ENCODE measurements around the gene SIRT6.
"Not testable (repeated sequence)": the region's sequence is repeated elsewhere in the genome, so short reads cannot be mapped to it uniquely, and the experiment has no call there.

The SIRT6 gene

DNA sequence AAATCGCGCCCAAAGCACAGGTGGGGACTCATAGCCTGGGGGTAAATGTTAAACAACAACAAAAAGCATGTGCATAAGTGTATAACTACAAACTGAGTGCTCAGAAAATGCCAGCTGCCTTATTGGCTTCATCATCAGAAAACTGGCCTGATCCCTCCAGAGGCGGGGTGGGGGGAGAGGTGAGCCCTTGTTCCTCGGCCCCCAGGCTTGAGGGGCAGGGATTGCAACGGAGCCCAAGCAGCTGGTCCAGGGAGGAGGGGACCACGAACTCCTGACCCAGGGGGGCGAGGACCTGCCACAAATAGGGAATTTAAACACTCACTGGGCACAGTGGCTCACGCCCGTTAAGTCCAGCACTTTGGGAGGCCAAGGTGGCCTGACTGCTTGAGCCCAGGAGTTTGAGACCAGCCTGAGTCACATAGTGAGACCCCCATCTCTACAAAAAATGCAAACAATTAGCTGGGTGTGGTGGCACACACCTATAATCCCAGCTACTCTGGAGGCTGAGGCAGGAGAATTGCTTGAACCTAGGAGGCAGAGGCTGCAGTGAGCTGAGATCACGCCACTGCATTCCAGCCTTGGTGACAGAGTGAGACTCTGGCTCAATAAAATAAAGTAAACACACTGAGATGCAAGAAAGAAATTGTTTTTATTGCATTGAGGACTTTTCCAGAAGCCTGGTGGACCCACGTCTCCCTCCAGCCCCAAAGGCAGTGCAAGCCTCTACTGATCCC, 8.7 kb downstream of the SIRT6 start:
- no peak for DNase-seq

- DNase-seq = peak; percentile 71
These were observed 9.4 kb downstream of the SIRT6 start for GRCh38 chr19:4172861-4173473.

GRCh38 chr19:4171676-4172075, 10.7 kb downstream of the SIRT6 start:
- no peak for DNase-seq

GRCh38 chr19:4164262-4164661, 18.1 kb downstream of the SIRT6 start:
- no peak for DNase-seq

GRCh38 chr19:4161415-4162077, 20.8 kb downstream of the SIRT6 start:
- no peak for DNase-seq

DNA sequence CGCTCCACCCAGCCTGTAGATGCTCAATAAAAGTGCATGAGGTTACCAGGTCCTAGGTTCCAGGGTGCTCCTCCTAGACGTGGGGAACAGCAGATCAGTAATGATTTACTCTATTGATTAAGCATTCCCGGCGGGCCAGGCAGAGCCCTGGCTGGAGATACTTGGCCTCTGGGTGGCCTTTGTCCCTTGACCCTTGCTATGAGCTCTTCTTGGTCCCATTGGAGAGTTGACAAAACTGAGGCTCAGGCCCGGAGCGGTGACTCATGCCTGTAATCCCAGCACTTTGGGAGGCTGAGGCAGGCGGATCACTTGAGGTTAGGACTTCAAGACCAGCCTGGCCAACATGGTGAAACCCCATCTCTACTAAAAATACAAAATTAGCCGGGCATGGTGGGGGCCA, 24.4 kb downstream of the SIRT6 start:
- not testable (repeated sequence) for DNase-seq

DNA sequence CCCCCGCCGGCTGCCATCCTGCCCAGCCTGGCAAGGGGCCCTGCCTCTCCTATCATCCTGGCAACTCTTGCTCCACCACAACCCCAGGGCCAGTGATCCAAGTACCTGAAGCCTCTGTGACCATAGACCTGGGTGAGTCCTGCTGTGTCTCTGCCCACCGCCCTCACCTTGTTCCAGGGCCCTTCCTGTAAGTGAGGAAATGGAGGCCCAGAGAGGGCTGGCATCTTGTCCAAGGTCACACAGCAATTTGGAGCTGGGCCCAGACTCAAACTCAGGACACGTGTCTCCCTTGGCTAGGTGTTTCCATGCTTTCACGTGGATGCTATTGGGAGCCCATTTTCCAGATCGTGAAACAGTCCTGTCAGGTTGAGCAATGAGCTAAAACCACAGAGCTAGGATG, 25.2 kb downstream of the SIRT6 start:
- DNase-seq = no peak

DNA sequence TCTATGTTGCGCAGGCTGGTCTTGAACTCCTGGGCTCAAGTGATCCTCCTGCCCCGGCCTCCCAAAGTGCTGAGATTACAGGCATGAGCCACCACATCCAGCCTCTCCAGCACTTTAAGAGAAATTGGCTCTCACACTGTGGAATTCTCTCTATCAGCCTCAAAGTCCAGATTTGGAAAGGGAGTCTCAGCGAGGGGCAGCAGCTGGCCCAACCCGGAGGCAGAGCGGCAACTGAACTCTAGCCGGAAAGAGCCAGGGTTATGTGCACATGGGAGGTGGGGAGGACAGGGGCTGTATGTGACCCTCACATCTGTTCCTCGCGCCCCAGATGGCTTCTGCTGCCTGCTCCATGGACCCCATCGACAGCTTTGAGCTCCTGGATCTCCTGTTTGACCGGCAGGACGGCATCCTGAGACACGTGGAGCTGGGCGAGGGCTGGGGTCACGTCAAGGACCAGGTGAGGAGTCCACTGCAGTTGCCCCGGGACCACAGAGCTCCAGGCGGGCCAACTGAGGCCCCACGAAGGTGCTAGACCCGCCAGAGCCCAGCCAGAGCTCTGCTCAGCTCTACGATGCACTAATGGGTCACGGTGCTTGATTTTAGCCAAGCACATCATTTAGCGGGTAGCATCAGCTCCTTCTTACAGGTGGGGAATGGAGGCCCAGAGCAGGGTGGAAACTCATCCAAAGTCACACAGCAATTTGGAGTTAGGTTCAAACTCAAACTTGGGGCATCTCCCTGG, 27.6 kb downstream of the SIRT6 start:
- DNase-seq = no peak

- DNase-seq = no peak
These were observed 29.9 kb downstream of the SIRT6 start for GRCh38 chr19:4152241-4152998.

DNA sequence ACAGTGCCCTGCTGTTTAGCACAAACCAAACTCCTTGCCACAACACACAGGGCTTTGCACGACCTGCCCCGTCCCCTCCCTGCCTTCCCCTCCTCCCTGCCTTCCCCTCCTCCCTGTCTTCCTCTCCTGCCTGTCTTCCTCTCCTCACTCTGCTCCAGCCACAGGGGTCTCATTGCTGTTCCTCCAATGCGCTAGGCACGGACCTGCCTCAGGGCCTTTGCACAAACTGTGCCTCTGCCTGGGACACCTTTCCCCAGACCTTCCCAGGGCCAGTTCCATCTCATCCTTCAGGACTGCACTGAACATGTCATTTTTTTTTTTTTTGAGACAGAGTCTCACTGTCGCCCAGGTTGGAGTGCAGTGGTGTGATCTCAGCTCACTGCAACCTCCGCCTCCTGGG, 30.7 kb downstream of the SIRT6 start:
- no peak for DNase-seq

GRCh38 chr19:4149518-4150288, 32.7 kb downstream of the SIRT6 start:
- DNase-seq = no peak

DNA sequence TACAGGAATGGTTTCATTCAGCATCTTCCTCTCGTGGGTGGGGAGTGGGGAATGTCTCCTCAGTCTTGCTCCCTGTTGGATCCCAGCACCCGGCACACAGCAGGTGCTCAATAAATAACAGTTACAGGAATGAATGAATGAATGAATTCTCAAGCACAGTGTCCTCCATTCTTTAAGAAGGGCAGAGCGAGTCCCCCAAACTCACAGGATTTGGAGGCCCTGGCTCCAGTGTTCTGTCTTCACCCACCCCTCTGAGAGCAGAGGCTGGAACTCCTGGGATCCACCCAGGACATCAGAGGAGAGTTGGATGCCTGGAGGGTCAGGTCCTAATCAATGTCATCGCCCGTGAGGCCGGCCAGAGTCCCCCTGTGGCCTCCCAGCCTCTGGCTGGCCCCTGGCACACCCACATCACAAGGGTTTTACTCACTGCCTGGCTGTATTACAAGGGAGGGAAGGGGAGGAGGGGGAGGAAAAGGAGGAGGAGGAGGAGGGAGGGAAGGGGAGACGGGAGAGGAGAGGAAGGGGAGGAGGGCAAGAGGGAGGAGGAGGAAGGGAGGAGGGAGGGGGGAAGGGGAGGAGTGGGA, 37.6 kb downstream of the SIRT6 start:
- no peak for DNase-seq

DNA sequence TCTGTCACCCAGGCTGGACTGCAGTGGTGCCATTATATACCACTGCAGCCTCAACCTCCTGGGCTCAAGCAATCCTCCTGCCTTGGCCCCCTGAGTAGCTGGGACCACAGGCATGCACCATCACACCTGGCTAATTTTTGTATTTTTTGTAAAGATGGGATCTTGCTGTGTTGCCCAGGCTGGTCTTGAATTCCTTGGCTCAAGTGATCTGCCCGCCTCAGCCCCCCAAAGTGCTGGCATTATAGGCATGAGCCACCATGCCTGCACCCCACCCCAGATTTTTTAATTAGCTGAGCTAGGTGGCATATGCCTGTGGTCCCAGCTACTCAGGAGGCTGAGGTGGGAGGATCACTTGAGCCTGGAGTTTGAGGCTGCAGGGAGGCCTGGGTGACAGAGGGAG, 39.4 kb downstream of the SIRT6 start:
- not testable (repeated sequence) for DNase-seq

DNA sequence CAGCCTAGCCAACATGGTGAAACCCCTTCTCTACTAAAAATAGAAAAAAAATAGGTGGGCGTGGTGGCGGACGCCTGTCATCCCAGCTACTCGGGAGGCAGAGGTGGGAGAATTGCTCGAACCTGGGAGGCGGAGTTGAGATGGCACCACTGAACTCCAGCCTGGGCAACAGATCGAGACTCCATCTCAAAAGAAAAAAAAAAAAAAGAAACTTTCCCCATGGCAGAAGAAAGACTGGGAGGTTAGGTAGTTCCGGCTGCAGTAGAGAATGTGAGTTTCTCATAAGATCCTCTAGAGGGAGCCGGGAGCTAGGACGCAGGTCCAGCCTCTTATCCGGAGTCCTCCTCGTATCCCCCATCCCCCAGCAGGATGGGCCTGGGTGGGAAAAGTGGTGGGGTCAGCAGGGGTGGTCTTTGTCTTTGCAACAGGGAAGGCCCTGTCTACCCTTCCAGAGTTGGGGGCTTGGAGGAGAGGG, 42.1 kb downstream of the SIRT6 start:
- no peak for DNase-seq

- DNase-seq = peak; percentile 87
These were observed 42.6 kb downstream of the SIRT6 start for GRCh38 chr19:4139614-4140236.

DNA sequence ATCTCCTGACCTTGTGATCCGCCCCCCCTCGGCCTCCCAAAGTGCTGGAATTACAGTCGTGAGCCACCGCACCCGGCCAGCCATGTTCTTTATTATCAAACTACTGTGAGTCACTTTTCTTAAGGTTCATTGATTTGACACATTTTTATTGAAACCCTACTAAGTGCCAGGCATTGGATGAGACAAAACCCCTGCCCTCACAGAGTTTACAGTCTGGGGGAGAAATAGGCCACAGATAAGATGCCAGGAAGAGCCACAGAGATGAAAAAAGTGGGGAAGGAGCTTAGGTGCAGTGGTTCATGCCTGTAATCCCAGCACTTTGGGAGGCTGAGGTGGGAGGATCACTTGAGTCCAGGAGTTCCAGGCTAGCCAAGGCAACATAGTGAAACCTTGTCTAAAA, 43.9 kb downstream of the SIRT6 start:
- DNase-seq = no peak

DNA sequence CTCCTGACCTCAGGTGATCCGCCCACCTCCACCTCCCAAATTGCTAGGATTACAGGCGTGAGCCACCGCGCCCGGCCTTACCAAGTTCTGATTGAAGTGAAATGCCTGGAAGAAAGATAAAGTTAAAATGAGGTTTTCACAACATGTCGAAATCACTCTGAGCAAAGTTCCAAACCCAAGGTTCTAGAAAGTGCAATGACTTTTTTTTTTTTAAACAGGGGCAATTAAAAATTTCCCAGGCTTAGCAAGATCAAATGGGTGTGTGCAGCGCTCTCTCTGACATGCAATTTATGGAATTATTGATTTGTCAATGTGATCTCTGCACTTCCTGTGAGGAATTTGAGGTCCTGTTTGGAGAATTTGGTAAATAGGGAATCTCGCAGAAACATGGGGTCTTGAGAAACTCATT, 45.7 kb downstream of the SIRT6 start:
- no peak for DNase-seq

DNA sequence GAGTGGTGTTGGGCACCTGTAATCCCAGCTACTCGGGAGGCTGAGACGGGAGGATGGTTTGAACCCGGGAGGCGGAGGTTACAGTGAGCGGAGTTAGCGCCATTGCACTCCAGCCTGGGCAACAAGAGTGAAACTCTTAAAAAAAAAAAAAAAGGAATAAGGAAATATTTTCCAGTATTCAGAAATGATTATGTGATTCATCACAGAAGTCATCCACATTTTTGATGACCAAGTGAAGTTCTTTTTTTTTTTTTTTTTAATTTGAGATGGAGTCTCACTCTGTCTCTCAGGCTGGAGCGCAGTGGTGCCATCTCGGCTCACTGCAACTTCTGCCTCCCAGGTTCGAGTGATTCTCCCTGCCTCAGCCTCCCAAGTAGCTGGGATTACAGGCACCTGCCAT, 47.0 kb downstream of the SIRT6 start:
- not testable (repeated sequence) for DNase-seq

DNA sequence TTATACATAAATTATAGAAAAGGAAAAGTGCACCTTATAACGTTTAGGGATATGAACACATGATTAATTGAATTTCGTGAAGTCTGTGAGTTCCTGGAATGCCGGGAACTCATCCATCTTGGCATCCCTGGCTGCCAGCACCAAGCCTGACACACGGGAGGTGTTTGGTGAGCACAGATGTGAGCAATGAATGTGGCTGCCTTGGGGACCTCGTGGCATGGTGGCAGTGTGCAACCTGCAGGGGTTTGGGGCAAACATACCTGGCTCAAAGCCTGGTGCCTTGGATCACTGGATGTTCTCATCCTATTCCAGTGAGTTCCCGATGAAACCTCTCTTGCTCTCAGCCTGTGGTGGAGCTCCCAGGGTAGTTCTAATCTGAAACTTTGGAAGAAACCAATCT, 48.0 kb downstream of the SIRT6 start:
- DNase-seq = no peak

DNA sequence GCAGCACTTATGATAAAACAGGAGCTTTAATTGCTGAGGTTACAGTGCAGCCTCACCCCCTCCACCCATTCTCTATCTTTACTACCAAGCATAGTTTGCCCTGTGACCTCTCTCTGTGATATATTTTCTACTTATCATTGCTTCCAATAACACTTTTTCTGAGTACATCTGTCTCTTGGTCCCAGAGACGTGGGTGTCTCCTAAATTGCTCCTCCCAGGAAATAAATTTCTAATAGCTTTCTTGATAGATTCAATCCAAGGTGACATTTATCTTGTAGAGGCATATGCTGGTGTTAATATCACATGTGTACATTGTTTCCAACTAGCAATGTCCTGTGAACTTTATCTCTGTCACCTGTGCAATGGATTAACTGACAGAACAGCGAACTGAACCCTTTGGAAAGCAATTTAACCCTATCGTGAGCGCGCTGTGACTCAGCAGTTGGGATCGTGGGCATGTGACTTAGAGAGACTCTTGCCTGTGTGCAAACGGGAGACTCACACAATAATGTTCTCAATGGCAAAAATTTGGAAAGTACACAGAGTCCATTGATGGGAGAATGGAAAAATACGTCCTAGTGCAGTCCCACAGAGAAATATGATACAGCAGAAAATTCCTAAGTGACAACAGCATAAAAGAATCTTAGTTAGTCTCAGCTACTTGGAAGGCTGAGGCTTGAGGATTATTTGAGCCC, 51.5 kb downstream of the SIRT6 start:
- DNase-seq = no peak

All from activated naive CD4-positive, alpha-beta T cell treated with anti-CD3 and anti-CD28 coated beads, Interleukin-2, amount 50 U/mL, for 16 hours (primary cell).